EH (cell line): ENCODE data around the gene CYP3A5.
"Not testable (repeated sequence)": the region's sequence is repeated elsewhere in the genome, so short reads cannot be mapped to it uniquely, and the experiment has no call there.

Experiments used
- DNase-seq: peaks from one replicate; pipeline ENCODE4 v3.0.0-alpha.2; 2015; ENCODE audit warnings: low read depth

CYP3A5 gene

GRCh38 chr7:99685129-99685758, 5.4 kb upstream of the CYP3A5 start:
- DNase-seq = no peak

GRCh38 chr7:99679032-99679399, 780 bp downstream of the CYP3A5 start:
- peak; percentile 34 for DNase-seq

- DNase-seq = no peak
These were observed 2.1 kb downstream of the CYP3A5 start for GRCh38 chr7:99677648-99678045.

GRCh38 chr7:99677013-99677647, 2.7 kb downstream of the CYP3A5 start:
- DNase-seq = peak; percentile 6

- no peak for DNase-seq
These were observed 4.6 kb downstream of the CYP3A5 start for GRCh38 chr7:99674995-99675742.

- DNase-seq = no peak
These were observed 7.2 kb downstream of the CYP3A5 start for GRCh38 chr7:99672573-99672972.

GRCh38 chr7:99669782-99670181, 10.0 kb downstream of the CYP3A5 start:
- DNase-seq = no peak

- no peak for DNase-seq
These were observed 11.3 kb downstream of the CYP3A5 start for GRCh38 chr7:99668541-99668940.

- DNase-seq = no peak
These were observed 12.6 kb downstream of the CYP3A5 start for GRCh38 chr7:99667179-99667578.

- DNase-seq = no peak
These were observed 13.8 kb downstream of the CYP3A5 start for GRCh38 chr7:99666013-99666395.

- no peak for DNase-seq
These were observed 14.3 kb downstream of the CYP3A5 start for GRCh38 chr7:99665312-99666012.

- DNase-seq = not testable (repeated sequence)
These were observed 21.9 kb downstream of the CYP3A5 start for GRCh38 chr7:99657879-99658278.

- DNase-seq = not testable (repeated sequence)
These were observed 25.2 kb downstream of the CYP3A5 start for GRCh38 chr7:99654626-99655025.

GRCh38 chr7:99653754-99654153, 26.0 kb downstream of the CYP3A5 start:
- DNase-seq = no peak

GRCh38 chr7:99653269-99653668, 26.5 kb downstream of the CYP3A5 start:
- DNase-seq = not testable (repeated sequence)

- DNase-seq = no peak
These were observed 27.1 kb downstream of the CYP3A5 start for GRCh38 chr7:99652671-99653070.

GRCh38 chr7:99651290-99651689, 28.5 kb downstream of the CYP3A5 start:
- DNase-seq = no peak

- no peak for DNase-seq
These were observed 31.0 kb downstream of the CYP3A5 start for GRCh38 chr7:99648843-99649242.

GRCh38 chr7:99645590-99645989, 34.2 kb downstream of the CYP3A5 start:
- no peak for DNase-seq

- DNase-seq = peak; percentile 48
These were observed 35.4 kb downstream of the CYP3A5 start for GRCh38 chr7:99644431-99644830.

- no peak for DNase-seq
These were observed 36.3 kb downstream of the CYP3A5 start for GRCh38 chr7:99643464-99643863.

- DNase-seq = peak; percentile 15
These were observed 37.8 kb downstream of the CYP3A5 start for GRCh38 chr7:99642027-99642426.

- DNase-seq = no peak
These were observed 40.5 kb downstream of the CYP3A5 start for GRCh38 chr7:99639267-99639666.
